Measurements from ENCODE around the gene VPREB3.
A peak's percentile ranks its signal among the peaks of the same experiment; 100 is the strongest.

The VPREB3 gene

DNA sequence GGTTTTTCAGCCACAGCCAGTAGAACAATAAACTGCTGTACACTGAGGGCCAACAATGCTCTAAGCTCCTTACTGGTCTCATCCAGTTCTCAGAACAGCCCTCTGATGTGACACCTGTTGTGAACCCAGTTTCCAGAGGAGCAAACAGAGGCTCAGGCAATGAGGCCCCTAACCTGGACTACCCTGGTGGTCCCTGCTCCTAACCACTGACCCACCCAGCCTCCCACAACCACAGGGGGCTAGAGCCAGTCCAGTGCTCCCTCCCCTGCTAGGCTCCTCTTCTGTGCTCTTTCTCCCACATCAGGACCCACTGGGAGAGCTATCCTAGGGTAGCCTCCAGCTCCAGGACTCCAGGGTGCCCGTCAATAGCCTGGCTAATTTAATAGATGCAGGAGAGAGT is 28.5 kb upstream of the VPREB3 start:
- DNase-seq (ENCODE audit: low read depth) = no peak

DNA sequence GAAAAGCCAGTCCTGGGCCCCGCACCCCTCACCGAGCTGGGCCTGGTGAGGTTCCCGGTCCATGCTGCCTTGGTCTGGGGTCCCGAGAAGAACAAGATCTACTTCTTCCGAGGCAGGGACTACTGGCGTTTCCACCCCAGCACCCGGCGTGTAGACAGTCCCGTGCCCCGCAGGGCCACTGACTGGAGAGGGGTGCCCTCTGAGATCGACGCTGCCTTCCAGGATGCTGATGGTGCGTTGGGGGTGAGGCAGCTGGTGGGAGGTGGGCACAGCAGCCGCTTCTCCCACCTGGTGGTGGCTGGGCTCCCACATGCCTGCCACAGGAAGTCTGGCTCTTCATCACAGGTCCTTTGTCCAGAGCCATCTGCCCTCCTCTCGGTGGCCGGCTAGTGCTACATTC is 28.0 kb upstream of the VPREB3 start:
- DNase-seq (ENCODE audit: low read depth) = no peak

DNA sequence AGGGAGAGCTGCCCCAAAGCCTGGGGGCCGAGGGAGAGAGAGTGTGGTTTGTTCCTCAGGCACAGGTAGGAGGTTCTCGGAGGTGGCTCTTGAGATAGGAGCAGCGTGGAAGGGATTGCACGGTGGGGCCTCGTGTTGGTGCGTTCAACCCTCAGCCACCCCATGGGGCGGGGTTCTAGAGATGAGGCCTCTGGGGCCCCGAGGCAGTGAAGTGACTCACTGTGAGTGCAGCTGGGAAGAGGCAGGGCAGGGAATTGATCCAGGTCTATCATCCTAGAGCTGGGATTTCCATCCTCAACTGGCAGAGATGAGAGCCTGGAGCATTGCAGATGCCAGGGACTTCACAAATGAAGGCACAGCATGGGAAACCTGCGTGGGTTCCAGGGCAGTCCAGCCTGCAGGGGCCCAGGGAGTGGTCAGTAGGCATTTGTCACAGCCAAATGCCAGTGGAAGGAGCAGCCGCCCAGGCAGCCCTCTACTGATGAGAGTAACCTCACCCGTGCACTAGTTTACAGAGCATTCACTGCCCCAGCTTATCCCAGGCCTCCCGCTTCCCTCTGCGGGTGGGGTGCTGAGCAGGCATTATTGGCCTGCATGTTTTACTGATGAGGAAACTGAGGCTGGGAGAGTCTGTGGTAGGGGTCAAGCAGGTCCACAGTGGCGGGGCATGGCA is 27.4 kb upstream of the VPREB3 start:
- DNase-seq (ENCODE audit: low read depth) = no peak

DNA sequence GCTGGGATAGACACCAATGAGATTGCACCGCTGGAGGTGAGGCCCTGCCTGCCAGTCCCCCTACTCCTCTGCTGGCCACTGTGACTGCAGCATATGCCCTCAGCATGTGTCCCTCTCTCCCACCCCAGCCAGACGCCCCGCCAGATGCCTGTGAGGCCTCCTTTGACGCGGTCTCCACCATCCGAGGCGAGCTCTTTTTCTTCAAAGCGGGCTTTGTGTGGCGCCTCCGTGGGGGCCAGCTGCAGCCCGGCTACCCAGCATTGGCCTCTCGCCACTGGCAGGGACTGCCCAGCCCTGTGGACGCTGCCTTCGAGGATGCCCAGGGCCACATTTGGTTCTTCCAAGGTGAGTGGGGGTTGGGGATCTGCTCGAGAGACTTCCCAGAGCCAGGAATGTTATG is 26.8 kb upstream of the VPREB3 start:
- no peak for DNase-seq (ENCODE audit: low read depth)

- DNase-seq (ENCODE audit: low read depth) = no peak
These were observed 26.0 kb upstream of the VPREB3 start for GRCh38 chr22:23780146-23780748.

DNA sequence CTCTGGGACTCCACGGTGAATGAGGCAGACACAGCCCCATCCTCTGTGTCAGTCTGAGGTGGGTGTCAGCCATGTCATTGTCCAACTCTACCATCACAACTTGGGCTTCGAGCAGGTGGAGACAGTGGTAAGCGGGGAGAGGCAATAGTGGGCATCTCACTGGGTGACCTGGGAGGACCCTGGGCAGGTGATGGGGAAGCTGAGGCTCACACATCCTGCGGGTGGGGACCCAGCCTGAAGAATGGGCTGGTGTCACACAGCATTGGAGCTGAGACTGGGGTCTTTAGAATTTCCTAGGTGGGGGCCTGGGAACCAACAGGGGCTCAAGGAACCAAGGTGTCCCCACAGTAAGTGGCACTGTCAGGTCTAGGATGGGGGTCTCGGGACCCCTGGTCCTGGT is 25.5 kb upstream of the VPREB3 start:
- no peak for DNase-seq (ENCODE audit: low read depth)

DNA sequence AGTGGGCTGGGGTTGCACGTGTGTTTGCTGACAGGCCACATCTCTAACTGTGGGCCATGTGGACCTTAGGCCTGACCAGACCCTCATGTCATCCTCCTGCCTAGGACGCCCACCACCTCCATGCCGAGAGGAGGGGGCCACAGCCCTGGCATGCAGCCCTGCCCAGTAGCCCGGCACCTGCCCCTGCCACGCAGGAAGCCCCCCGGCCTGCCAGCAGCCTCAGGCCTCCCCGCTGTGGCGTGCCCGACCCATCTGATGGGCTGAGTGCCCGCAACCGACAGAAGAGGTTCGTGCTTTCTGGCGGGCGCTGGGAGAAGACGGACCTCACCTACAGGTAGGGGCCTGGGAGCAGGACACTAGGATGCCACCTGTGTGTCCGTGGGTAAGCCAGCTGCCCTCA is 24.9 kb upstream of the VPREB3 start:
- DNase-seq (ENCODE audit: low read depth) = no peak

GRCh38 chr22:23778577-23778900 is 24.3 kb upstream of the VPREB3 start:
- no peak for DNase-seq (ENCODE audit: low read depth)

- no peak for DNase-seq (ENCODE audit: low read depth)
These were observed 23.8 kb upstream of the VPREB3 start for GRCh38 chr22:23777776-23778576.

- no peak for DNase-seq (ENCODE audit: low read depth)
These were observed 21.7 kb upstream of the VPREB3 start for GRCh38 chr22:23775779-23776375.

DNA sequence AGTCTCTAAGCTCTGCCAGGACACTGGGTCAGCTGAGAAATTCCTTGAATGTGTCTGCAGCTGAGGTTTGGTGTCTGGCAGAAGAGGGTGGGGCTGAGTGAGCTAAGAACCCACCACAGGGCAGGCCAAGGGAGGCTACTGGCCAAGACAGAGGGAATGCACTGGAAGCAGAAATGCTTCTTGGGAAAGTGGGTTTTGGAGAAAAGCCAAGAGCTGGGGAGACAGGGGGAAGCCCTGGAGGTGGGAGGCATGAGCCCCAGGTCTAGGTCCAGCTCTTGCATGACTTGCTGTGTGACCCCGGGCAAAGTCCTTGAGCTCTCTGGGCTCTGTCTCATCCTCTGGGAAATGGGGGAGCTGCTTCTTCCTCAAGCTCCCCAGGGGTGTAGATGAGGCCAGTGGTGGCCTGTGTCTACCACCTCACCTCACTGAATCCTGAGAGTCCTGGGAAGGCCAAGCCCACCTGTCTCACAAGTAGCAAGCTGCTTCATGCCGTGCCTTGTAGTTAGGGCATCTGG is 20.8 kb upstream of the VPREB3 start:
- no peak for DNase-seq (ENCODE audit: low read depth)

DNA sequence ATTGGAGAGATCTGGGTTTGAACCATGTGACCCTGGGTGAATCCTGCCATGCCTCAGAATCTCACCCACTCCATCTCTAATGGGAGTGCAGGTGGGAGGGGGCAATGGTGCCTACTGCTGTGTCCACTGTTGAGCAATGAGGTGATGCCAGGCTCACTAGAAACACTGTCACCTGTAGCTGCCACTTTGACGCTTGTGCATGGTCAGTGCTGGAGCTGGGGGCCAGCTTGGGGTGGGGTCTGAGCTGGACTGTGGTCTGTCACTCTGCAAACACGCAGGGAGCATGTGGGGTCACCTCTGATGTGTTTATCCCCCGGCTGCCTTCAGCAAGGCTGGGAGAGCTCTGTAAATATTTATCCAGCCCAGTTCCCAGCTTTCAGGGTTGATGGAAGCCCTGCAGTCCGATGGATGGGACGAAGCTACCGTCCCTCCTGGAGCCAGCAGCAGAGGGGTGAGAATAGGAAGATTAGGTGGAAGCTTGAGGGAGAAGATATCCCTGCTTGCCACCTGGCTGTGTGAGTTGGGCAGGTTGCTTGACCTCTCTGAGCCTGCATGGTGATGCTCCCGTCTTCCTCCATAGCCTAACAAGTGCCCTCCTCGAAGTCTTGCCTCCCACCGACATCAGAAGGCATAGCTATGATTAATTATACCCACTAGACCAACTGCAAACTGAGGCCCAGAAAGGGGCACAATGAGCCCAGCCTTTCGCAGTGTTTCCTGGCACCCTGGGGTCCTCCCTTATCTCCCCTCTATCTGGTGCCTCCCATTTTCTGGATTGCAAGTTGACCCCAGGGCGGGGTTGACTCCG is 20.1 kb upstream of the VPREB3 start:
- no peak for DNase-seq (ENCODE audit: low read depth)

DNA sequence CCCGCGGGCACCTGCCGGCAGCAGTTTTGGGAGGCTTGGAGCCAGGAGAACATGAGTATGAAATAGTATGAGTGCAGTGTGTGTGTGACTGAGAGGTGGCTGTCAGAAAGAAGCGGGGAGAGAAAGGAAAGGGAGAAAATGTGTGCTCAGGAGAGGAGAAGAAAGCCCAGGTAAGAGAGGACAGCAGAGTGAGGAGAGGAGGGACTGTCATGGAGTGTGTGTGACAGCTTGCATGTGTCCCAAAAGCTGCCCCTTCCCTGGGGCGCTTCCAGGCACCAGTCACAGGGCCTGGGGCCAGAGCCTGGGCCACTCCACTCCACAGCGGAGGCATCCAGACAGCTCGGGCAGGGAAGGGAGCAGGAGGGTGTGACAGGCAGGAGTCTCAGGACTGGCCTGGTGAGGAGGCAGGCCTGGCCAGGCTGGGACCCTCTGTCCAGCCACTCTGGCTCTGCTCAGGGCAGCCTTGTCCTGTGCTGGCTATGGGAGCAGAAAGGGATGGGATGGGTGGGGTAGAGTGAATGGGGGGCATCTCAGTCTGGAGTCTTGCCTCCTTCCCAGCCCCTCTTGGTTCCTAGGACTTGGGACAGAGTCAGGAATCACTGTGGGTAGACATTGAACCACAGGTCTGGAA is 19.4 kb upstream of the VPREB3 start:
- no peak for DNase-seq (ENCODE audit: low read depth)

DNA sequence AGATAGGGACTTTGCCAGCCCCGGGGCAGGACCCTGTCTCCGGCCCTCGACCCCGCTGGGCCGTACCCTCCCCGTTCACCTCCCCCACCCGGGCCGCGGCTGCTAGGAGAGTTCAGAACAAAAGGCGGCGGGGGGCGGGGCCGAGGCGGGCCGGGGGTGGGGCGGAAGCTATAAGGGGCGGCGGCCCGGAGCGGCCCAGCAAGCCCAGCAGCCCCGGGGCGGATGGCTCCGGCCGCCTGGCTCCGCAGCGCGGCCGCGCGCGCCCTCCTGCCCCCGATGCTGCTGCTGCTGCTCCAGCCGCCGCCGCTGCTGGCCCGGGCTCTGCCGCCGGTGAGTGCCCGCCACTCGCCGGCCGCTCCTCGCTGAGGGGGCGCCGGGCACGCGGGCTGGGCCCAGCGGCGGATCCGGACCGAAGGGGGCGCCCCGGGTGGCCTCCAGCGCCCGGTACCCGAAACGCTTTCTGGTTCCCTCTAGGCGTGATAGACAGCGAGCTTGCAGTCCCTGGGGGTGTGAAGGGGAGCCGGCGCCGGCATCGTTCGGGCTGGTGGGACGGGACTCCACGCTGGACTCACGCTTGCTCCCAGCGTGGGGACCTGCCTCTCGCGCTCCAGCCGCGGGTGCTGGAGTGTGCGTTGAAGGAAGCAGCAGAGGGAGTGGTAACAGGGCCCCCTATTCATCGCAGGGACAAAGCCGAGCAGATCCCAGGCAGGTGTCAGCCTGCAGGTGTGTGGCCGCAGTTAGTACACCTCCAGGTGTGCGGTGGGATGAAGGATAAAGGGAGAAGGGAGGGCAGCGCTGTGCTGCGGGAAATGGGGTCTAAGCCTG is 18.6 kb upstream of the VPREB3 start, which contains the start of gene MMP11:
Gene MMP11, plus strand, starts transcription at position 201 of the 825 bp plus-strand sequence. Its CDS starts 22 bp downstream, at position 223.
- DNase-seq (ENCODE audit: low read depth) = peak; percentile 55

GRCh38 chr22:23772315-23772648 is 18.1 kb upstream of the VPREB3 start:
- DNase-seq (ENCODE audit: low read depth) = no peak

DNA sequence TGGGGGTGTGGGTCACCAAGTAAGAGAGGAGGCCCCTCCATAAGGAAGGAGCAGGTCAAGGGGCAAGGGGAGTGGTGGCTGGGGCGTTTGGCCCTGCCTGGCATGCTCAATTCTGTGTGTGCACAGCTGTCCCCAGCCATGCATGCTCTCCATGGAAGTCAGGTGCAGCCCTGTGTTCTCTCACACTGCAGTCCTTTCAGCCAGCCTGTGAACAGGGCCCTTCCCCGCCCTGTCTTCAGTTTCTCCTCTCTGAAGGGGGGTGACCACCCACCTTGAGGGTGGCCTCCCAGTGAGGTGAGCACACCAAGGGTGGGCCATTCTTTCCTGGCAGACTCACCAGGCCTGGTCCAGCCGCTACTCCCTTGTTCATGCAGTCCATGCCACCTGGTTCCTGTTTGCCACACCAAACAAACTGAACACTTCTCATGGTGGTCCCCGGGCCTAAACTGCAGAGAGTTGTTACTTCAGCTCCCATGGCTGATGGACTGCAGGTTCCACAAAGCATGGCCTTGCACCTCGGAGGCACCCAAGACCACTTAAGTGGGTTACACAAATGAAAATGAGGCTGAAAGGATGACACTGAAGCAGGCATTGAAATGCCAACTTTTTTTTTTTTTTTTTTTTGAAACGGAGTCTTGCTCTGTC is 15.2 kb upstream of the VPREB3 start:
- DNase-seq (ENCODE audit: low read depth) = no peak

- DNase-seq (ENCODE audit: low read depth) = peak; percentile 70
These were observed 13.7 kb upstream of the VPREB3 start, which contains the start of gene CHCHD10 for GRCh38 chr22:23767673-23768548. Gene CHCHD10 (minus strand): TSS chr22:23767972. CDS start chr22:23767874, 98 bp downstream.

GRCh38 chr22:23767303-23767672 is 13.1 kb upstream of the VPREB3 start:
- DNase-seq (ENCODE audit: low read depth) = no peak
